ENCODE results near the gene LCE1F. TPM values are rescaled to one million over a fixed set of nuclear protein-coding genes. Genes with fewer than 3 reads are reported as not detected.

The LCE1F gene
- total RNA-seq, 1 experiment from 2014 or later: not detected

GRCh38 chr1:152737997-152738396, 36.9 kb upstream of the LCE1F start:
- no peaks in the 10 kb centered on the region for H3K4me1 Mint-ChIP-seq
- CTCF ChIA-PET: no interaction called here
- no peak overlapping the region for H3K4me3 Mint-ChIP-seq
- no peak for TF ChIP-seq OVOL2 (CRISPR knock-in tag; IDR thresholded peaks at IDR 0.05; ENCODE audit: borderline replicate concordance)
- TF ChIP-seq MXD4 (CRISPR knock-in tag; IDR thresholded peaks at IDR 0.05; ENCODE audit: borderline replicate concordance): no peak
- TF ChIP-seq CBFB (CRISPR knock-in tag; IDR thresholded peaks at IDR 0.05; ENCODE audit: low read depth): no peak
- TF ChIP-seq FOXP1 (CRISPR knock-in tag; IDR thresholded peaks at IDR 0.05; ENCODE audit: borderline replicate concordance): no peak
- TF ChIP-seq ETV6 (CRISPR knock-in tag; IDR thresholded peaks at IDR 0.05): no peak
- no peak for TF ChIP-seq GRHL2 (CRISPR knock-in tag; IDR thresholded peaks at IDR 0.05; ENCODE audit: insufficient replicate concordance, severe bottlenecking)
- no peak for TF ChIP-seq TP53 (CRISPR knock-in tag; IDR thresholded peaks at IDR 0.05)
- no peak for TF ChIP-seq NFATC4 (CRISPR knock-in tag; IDR thresholded peaks at IDR 0.05)
- no peak for TF ChIP-seq AR (CRISPR knock-in tag; IDR thresholded peaks at IDR 0.05)
- TF ChIP-seq ATF3 (CRISPR knock-in tag; conservative IDR thresholded peaks at IDR 0.05): no peak
- TF ChIP-seq CDX4 (CRISPR knock-in tag; IDR thresholded peaks at IDR 0.05; ENCODE audit: borderline replicate concordance): no peak
- no peak for TF ChIP-seq ERG (CRISPR knock-in tag; IDR thresholded peaks at IDR 0.05)
- TF ChIP-seq ZNF532 (CRISPR knock-in tag; IDR thresholded peaks at IDR 0.05; ENCODE audit: borderline replicate concordance): no peak
- no peak for TF ChIP-seq ZNF423 (CRISPR knock-in tag; IDR thresholded peaks at IDR 0.05)
- TF ChIP-seq ZSCAN18 (CRISPR knock-in tag; IDR thresholded peaks at IDR 0.05): no peak
- no peak for TF ChIP-seq CREB1 (CRISPR knock-in tag; IDR thresholded peaks at IDR 0.05)
- no peak for TF ChIP-seq ZNF138 (CRISPR knock-in tag; conservative IDR thresholded peaks at IDR 0.05)
- ATAC-seq (no peak), DNase-seq (ENCODE audit: low spot score) (no peak)
- no peak overlapping the region for H3K27ac Mint-ChIP-seq
- POLR2A ChIA-PET: no interaction called here
- H3K9me3 Mint-ChIP-seq: peaks cover 94% of the 10 kb centered on the region
- peaks cover 11% of the 10 kb centered on the region for H3K27me3 Mint-ChIP-seq (ENCODE audit: low read depth)
- peaks cover 86% of the 10 kb centered on the region for H3K36me3 Mint-ChIP-seq

Measured in WTC11 (cell line).